ENCODE results near the gene PPP1R12C.

PPP1R12C gene

DNA sequence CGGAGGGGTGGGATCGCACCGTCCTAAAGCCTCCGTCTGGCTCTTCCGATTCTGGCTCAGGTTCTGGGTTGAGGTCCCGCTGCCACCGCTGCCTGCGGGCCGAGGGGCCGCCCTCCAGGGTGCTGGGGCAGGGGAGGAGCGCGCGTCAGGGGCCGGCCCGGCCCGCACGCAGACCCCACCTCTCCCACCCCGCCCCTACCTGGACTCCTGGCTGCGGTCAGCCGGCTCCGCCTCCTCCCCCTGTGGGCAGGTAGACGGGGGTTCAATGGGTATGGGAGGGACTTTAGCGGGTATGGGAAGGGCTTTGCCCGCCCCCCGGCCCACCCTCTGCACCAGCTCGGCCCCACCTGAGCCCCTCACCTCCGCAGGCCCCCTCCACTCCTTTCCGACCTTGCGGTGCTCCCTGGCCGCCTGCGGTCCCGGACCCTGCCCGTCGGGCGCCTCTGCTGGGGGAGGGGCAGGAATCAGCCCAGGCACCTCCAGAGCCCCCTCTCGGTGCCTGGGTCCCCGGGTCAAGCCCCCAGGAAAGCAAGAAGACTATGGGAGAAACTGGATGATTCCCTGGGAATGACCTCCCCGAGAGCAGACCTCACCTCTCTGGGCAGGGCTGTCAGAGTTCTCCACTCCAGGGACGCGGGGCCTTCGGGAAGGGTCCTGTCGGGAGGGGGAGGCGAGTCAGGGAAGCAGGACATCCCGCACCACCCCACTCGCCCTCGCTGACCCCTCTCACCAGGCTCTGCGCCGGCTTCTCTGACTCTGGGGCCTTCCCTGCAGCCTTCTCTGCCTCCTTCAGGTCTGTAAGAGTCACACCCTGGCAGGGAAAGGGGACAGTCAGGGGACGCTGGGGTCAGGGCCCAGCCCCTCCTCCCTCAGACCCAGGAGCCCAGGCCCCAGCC is 24.8 kb downstream of the PPP1R12C start:
- H3K36me3 ChIP-seq (ENCODE audit: control insufficient read depth, insufficient read depth, low read length) = no peaks in the 10 kb centered on the region
- H3K27me3 ChIP-seq (ENCODE audit: control insufficient read depth, insufficient read depth, low read length) = no peaks in the 10 kb centered on the region
- no peak overlapping the region for H3K4me2 ChIP-seq (ENCODE audit: low read length)
- no peak overlapping the region for H3K27ac ChIP-seq
- no peak for TF ChIP-seq CTCF (IDR thresholded peaks at IDR 0.05)
- no peaks in the 10 kb centered on the region for H3K9me3 ChIP-seq (ENCODE audit: control insufficient read depth, low read length)
- no peaks in the 10 kb centered on the region for H3K4me1 ChIP-seq
- H2AFZ ChIP-seq = no peak overlapping the region
- no peak overlapping the region for H3K9ac ChIP-seq
- H3K4me3 ChIP-seq (ENCODE audit: low read depth, low read length) = no peak overlapping the region
- H3K79me2 ChIP-seq = no peaks in the 10 kb centered on the region

DNA sequence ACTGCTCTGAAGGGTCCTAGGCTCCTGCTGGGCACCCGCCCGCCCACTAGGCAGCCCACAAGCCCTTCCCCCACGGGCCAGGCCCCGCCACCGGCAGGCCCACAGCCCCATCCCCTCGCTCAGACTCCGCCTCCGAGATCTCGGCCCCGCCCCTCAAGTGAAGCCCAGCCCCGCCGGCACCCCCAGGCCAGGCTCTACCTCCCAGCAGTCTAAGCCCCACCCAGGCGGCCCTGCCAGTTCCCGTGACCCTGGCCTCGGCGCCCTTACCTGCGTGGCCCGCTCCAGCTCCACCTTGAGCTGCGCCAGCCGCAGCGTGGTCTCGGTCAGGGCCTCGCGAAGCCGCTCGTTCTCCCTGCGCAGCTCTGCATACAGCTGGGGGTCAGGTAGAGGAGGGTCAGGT is 25.5 kb downstream of the PPP1R12C start:
- Histone ChIP-seq H3K4me1 (no peaks in the 10 kb centered on the region), H3K27me3 (ENCODE audit: control insufficient read depth, insufficient read depth, low read length) (no peaks in the 10 kb centered on the region), H3K4me2 (ENCODE audit: low read length) (no peak overlapping the region), H3K27ac (no peak overlapping the region), H3K36me3 (ENCODE audit: control insufficient read depth, insufficient read depth, low read length) (no peaks in the 10 kb centered on the region), H3K79me2 (no peaks in the 10 kb centered on the region), H2AFZ (no peak overlapping the region), H3K9me3 (ENCODE audit: control insufficient read depth, low read length) (no peaks in the 10 kb centered on the region), H3K4me3 (ENCODE audit: low read depth, low read length) (no peak overlapping the region), H3K9ac (no peak overlapping the region)
- no peak for TF ChIP-seq CTCF (IDR thresholded peaks at IDR 0.05)

DNA sequence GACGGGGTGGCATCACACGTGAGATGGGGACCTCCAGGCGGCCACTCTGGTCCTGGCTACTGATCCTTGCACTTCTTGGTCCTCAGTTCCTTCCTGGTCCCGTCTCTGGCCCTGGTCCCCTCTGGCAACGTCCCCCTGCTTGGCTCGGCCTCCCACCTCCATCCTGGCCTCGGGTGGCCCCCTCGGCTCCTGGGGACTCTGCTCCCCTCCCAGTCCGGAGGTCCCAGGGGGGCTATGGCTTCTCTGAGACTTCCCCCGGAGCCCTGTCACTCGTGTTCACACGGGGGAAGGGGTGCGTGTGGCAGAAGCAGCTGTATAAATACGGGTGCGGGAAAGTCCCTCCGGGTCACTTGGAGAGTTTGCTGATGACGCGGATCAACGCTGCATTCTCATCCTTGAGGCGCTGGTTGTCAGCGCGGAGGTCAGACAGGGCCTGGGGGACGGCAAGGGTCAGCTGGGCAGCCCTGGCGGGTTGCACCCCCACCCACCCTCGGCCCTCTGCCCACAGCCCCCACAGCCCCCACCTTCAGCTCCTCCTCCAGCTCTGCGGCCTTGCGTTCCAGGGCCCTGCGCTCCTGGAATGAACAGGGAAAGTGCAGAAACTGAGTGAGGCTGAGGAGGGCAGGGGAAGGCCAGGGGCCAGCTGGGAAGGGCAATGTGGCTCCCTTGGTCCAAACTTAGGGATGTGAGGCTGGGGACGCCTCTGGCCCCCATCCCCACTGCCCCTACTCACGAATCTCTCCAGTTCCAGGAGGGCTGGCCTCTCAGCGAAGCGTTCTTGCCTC is 26.1 kb downstream of the PPP1R12C start:
- Histone ChIP-seq H2AFZ (no peak overlapping the region), H3K9me3 (ENCODE audit: control insufficient read depth, low read length) (no peaks in the 10 kb centered on the region), H3K4me2 (ENCODE audit: low read length) (no peak overlapping the region), H3K4me1 (no peaks in the 10 kb centered on the region), H3K79me2 (no peaks in the 10 kb centered on the region), H3K9ac (no peak overlapping the region), H3K27ac (no peak overlapping the region), H3K27me3 (ENCODE audit: control insufficient read depth, insufficient read depth, low read length) (no peaks in the 10 kb centered on the region), H3K36me3 (ENCODE audit: control insufficient read depth, insufficient read depth, low read length) (no peaks in the 10 kb centered on the region), H3K4me3 (ENCODE audit: low read depth, low read length) (no peak overlapping the region)
- TF ChIP-seq CTCF (IDR thresholded peaks at IDR 0.05) = no peak

GRCh38 chr19:55090564-55090963 is 26.9 kb downstream of the PPP1R12C start:
- Histone ChIP-seq H3K9ac (no peak overlapping the region), H3K27ac (no peak overlapping the region), H3K36me3 (ENCODE audit: control insufficient read depth, insufficient read depth, low read length) (no peaks in the 10 kb centered on the region), H3K27me3 (ENCODE audit: control insufficient read depth, insufficient read depth, low read length) (no peaks in the 10 kb centered on the region), H3K79me2 (no peaks in the 10 kb centered on the region), H2AFZ (no peak overlapping the region), H3K4me1 (no peaks in the 10 kb centered on the region), H3K4me2 (ENCODE audit: low read length) (no peak overlapping the region), H3K4me3 (ENCODE audit: low read depth, low read length) (no peak overlapping the region), H3K9me3 (ENCODE audit: control insufficient read depth, low read length) (no peaks in the 10 kb centered on the region)
- TF ChIP-seq CTCF (IDR thresholded peaks at IDR 0.05) = no peak
